ENCODE measurements around the gene HELZ. TPM values are rescaled to one million over a fixed set of nuclear protein-coding genes. Genes with fewer than 3 reads are reported as not detected.

HELZ gene
- total RNA-seq, 8 experiments from 2014 or later: 22.0 to 106 (median 27.4) TPM

DNA sequence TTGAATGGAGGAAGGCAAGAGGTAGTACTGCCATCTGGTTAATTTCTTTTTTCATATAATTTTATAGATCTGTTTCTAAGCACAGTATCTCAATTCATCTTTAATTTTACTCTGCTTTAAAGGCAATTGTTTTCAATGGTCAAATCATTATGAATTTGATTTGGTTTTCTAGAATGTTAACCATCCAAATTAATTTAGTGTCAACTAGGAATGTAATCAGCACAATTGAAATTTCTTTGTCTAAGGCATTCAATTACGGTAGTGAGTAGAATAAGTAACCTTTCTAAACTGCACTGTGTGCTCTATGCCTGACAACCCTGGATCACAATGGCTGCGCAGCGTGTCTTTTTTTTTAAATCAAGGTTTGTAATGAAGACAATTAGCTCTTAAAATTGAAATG, 156.4 kb downstream of the HELZ start:
- 93 to 100% (median 98%) methylated on average over 1 to 3 of the region's 3 CpGs; no CpG with 5 or more reads in 1 of the 10 experiments for WGBS, 10 experiments
- H3K4me3 ChIP-seq: no peak overlapping the region
- no peaks in the 10 kb centered on the region for H3K4me1 ChIP-seq (replicated peaks in 1 of 2)
- no peak for ATAC-seq (replicated peaks in 6 of 8)
- no peak overlapping the region for H3K27ac ChIP-seq
- in situ Hi-C loops (cut with MboI; ENCODE audit: low pct_unique_long_range_greater_than_20kb in 2 of 9, low sequenced_read_pairs in 9 of 9, unreplicated experiment in 9 of 9): no loop called here

DNA sequence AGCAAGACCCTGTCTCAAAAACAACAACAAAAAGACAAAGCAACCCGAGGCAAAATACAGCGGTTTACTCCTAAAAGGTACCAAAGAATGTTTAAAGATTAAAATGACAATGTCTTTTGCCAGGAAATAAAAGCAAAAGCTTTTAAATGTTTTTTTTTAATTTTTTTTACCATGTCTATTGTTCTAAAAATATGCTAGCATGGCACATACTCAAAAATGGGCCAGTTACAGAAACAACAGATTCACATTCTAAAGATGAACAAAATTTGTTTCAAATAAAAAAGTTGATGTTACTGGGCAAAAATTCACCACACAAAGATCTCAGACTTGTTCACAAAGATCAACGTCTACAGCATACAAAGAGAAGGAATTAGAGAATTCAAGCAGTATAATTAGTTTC, 159.6 kb downstream of the HELZ start:
- WGBS, 10 experiments: 70 to 93% (median 83%) methylated on average over 1 to 3 of the region's 3 CpGs; no CpG with 5 or more reads in 1 of the 10 experiments
- no peak overlapping the region for H3K4me3 ChIP-seq
- H3K27ac ChIP-seq: no peak overlapping the region
- in situ Hi-C loops (cut with MboI; ENCODE audit: low pct_unique_long_range_greater_than_20kb in 2 of 9, low sequenced_read_pairs in 9 of 9, unreplicated experiment in 9 of 9): no loop called here
- no peak for ATAC-seq (replicated peaks in 6 of 8)
- H3K4me1 ChIP-seq (replicated peaks in 1 of 2): no peaks in the 10 kb centered on the region

DNA sequence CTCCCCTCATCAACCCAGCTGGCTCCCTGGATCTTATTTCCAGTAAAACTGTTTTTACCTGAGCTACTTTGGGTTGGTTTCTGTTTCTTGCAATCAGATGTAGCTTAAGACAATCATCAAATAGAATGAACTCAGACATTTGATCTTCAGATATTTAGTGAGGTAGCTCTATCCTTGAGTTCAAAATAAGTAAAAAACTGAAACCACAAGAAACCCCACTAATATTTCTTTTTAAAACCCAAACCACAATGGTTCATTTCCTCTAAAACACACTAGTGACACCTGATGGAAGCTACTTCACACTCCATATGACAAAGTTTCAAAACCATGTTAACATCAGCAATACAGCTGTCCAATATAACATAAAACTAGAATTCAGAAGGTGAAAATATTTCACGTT, 162.9 kb downstream of the HELZ start:
- 6 to 100% (median 80%) methylated on average over 1 of the region's 1 CpG; no CpG with 5 or more reads in 1 of the 10 experiments for WGBS, 10 experiments
- no peak overlapping the region for H3K4me3 ChIP-seq

DNA sequence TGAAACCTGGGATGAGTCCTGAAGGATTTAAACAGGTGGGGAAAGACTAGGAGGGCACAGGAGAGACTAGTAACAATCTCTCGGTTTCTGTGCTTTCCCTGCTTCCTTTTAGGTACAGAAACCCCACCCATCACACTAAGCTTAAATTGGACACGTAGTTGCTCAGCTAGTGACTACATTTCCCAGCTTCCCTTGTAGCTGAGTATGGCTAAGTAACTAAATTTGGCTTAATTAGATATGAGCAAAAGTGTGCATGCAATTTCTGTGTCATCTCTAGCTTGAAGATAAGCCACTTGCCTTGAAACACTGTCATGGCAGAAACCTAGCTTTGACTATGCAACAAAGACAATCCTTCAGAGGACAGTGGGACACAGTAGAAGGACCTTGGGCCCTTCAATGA, 164.2 kb downstream of the HELZ start:
- in situ Hi-C loops (cut with MboI; ENCODE audit: low pct_unique_long_range_greater_than_20kb in 2 of 9, low sequenced_read_pairs in 9 of 9, unreplicated experiment in 9 of 9): no loop called here
- H3K4me3 ChIP-seq: no peak overlapping the region
- peaks cover 0 to 4% of the 10 kb centered on the region in 2 donors for H3K4me1 ChIP-seq (replicated peaks in 1 of 2)
- 84 to 100% (median 100%) methylated on average over 1 to 2 of the region's 2 CpGs; no CpG with 5 or more reads in 4 of the 10 experiments for WGBS, 10 experiments
- no peak overlapping the region for H3K27ac ChIP-seq
- no peak for ATAC-seq (replicated peaks in 6 of 8)

More for the DNA sequence above, 162.9 kb downstream of the HELZ start:
- Histone ChIP-seq H3K27ac (no peak overlapping the region), H3K4me1 (replicated peaks in 1 of 2) (no peaks in the 10 kb centered on the region)
- in situ Hi-C loops (cut with MboI; ENCODE audit: low pct_unique_long_range_greater_than_20kb in 2 of 9, low sequenced_read_pairs in 9 of 9, unreplicated experiment in 9 of 9): no loop called here
- ATAC-seq (replicated peaks in 6 of 8): no peak

DNA sequence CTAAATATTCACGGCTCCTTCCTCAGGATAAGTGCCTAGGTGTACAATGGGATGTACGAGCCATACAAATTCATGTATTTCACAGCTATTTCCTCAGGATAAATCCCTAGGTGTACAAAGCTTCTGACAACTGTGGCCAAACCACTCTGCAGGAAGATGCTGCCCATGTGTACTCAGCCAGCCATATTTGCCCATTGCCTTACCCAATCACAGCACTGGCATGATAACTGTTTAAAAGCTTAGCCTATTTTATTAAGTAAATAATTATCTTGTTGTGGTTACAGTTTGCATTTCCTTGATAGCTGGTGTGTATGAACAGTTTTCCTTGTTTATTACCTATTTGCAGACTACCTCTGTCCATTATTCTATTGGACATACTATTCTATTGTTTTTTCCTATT, 165.5 kb downstream of the HELZ start:
- 79 to 100% (median 100%) methylated on average over 1 to 2 of the region's 2 CpGs; no CpG with 5 or more reads in 3 of the 10 experiments for WGBS, 10 experiments
- in situ Hi-C loops (cut with MboI; ENCODE audit: low pct_unique_long_range_greater_than_20kb in 2 of 9, low sequenced_read_pairs in 9 of 9, unreplicated experiment in 9 of 9): no loop called here
- H3K4me1 ChIP-seq (replicated peaks in 1 of 2): peaks cover 0 to 4% of the 10 kb centered on the region in 2 donors

DNA sequence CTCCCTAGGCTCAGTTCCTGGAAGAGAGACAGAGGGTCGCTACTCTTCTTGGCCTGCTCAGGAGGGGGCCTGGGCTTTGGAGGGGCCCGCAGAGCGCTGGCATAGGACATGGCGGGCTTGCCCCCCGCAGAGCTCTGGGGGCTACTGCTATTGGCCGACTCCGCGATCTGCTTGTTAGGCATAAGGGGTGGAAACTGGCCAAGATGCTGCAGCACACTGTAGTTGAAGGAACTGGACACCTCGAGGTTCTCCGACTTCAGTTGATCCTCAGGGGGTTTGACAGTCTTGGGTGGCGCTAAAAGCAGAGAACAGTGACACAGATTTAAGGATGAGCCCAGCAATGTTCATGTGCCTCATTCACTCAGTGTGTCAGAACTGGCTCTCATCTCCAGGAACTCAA, 166.7 kb downstream of the HELZ start:
- H3K27ac ChIP-seq: no peak overlapping the region
- ATAC-seq (replicated peaks in 6 of 8): no peak
- in situ Hi-C loops (cut with MboI; ENCODE audit: low pct_unique_long_range_greater_than_20kb in 2 of 9, low sequenced_read_pairs in 9 of 9, unreplicated experiment in 9 of 9): no loop called here
- peaks cover 0 to 4% of the 10 kb centered on the region in 2 donors for H3K4me1 ChIP-seq (replicated peaks in 1 of 2)
- WGBS, 10 experiments: 80 to 100% (median 95%) methylated on average over 2 to 8 of the region's 11 CpGs; no CpG with 5 or more reads in 1 of the 10 experiments
- H3K4me3 ChIP-seq: no peak overlapping the region

More for the DNA sequence above, 165.5 kb downstream of the HELZ start:
- no peak overlapping the region for H3K4me3 ChIP-seq
- no peak for ATAC-seq (replicated peaks in 6 of 8)
- no peak overlapping the region for H3K27ac ChIP-seq

DNA sequence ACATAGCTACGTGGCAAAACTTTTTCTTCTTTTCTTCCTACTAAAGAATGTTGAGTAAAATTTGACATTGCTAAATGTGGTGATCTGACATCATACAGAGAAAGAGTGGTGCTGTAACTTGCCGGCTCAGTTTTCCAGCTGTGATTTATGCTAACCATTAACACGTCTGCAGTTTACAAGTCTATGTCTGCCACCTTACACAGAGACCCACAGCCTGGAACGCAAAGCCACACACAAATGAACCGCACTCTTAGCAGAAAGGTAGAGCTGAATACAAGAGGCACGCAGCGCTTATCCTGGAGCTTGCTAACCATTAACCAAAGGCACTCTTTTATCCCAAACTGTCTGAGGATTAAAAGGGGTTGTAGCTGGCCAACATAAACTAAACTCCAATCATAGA, 168.7 kb downstream of the HELZ start:
- Histone ChIP-seq H3K4me1 (replicated peaks in 1 of 2) (peaks cover 0 to 4% of the 10 kb centered on the region in 2 donors), H3K4me3 (no peak overlapping the region), H3K27ac (no peak overlapping the region)
- WGBS, 10 experiments: 9 to 61% (median 31%) methylated on average over 1 to 6 of the region's 7 CpGs; no CpG with 5 or more reads in 2 of the 10 experiments
- ATAC-seq (replicated peaks in 6 of 8): peak in 5 of 8 experiments; percentile 33 to 70 (median 60)
- in situ Hi-C loops (cut with MboI; ENCODE audit: low pct_unique_long_range_greater_than_20kb in 2 of 9, low sequenced_read_pairs in 9 of 9, unreplicated experiment in 9 of 9): no loop called here

DNA sequence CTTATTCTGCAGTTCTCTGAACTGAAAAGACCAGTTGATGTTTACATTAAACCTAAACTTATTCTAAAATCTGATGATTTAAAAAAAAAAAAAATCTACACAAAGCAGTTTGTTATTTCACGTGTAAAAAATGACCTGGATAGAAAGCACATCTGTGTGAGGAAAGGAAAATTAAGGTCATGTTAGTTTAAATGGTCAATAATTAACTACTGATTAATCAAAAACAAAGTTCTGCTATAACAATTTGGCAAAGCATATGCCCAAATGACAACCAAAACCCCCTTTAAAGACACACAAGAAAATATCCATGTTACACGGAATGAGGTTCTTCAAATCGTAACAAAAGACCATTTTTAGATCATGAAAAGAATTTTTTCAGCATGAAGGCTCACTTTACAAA, 170.2 kb downstream of the HELZ start:
- ATAC-seq (replicated peaks in 6 of 8): no peak
- Histone ChIP-seq H3K4me1 (replicated peaks in 1 of 2) (peaks cover 0 to 4% of the 10 kb centered on the region in 2 donors), H3K4me3 (no peak overlapping the region), H3K27ac (no peak overlapping the region)
- 0 to 100% (median 76%) methylated on average over 1 to 3 of the region's 3 CpGs for WGBS, 10 experiments
- in situ Hi-C loops (cut with MboI; ENCODE audit: low pct_unique_long_range_greater_than_20kb in 2 of 9, low sequenced_read_pairs in 9 of 9, unreplicated experiment in 9 of 9): no loop called here

DNA sequence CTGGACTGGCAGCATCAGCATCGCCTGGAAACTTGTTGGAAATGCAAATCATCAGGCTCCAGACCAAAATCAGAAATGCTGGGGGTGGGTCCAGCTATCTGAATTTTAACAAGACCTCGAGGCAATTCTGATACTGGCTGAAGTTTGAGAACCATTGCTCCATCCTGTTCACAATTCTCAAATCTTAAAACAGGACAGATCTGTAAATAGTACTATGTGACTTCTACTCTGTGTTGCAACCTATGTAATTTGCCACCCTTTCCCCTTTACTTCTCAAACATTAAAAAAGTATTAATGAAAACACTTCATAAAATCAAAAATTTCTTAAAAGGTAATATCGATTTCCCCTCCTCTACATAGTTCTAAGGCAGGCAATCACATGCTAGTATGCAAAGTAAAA, 172.1 kb downstream of the HELZ start:
- 67 to 100% (median 90%) methylated on average over 1 to 3 of the region's 3 CpGs; no CpG with 5 or more reads in 1 of the 10 experiments for WGBS, 10 experiments
- ATAC-seq (replicated peaks in 6 of 8): no peak
- Histone ChIP-seq H3K4me3 (no peak overlapping the region), H3K4me1 (replicated peaks in 1 of 2) (peaks cover 17 to 19% of the 10 kb centered on the region in 2 donors), H3K27ac (no peak overlapping the region)
- in situ Hi-C loops (cut with MboI; ENCODE audit: low pct_unique_long_range_greater_than_20kb in 2 of 9, low sequenced_read_pairs in 9 of 9, unreplicated experiment in 9 of 9): no loop called here

DNA sequence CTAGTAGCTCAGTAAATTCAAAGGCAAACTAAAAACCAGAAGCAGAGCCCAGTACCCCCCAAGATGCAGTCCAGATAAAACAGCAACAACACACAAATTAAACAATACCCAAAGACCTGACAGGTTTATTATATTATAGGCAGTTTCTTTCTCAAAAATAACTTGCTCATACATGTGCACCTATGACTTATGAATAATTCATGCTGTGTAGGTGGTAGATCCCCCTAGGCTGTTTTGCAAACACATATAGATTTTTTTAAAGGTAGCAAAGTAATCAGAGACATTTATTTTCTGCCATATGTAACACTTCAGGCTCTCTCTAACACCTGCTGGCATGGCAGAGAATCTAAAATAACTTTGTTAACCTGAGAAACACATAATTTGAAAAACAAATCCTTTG, 173.4 kb downstream of the HELZ start:
- Histone ChIP-seq H3K4me1 (replicated peaks in 1 of 2) (peaks cover 21% of the 10 kb centered on the region in 2 donors), H3K27ac (no peak overlapping the region), H3K4me3 (no peak overlapping the region)
- in situ Hi-C loops (cut with MboI; ENCODE audit: low pct_unique_long_range_greater_than_20kb in 2 of 9, low sequenced_read_pairs in 9 of 9, unreplicated experiment in 9 of 9): no loop called here
- ATAC-seq (replicated peaks in 6 of 8): no peak

DNA sequence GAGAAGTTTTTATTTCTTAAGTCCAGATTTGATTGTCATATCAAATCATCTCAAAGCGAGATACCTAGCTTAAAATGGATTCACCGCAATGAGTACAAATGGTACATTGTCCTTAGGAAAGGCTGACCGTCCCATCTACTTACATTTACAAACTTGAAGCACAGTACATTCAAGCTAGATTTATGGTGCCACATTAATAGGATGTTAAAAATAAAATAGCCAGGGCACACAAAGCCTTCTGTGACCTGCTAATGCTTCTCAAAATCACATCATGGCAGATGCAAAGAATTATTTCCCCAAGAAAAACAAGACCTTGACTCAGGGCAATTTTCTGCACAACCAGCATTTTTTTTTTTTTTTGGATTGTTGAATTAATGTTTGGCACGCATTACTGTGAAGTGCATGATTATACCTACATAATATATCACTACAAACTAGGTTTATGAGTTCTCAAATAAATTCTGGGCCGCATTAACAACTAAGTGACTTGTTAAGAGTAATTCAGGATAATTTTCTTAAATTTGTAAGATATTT, 175.3 kb downstream of the HELZ start:
- peaks cover 18 to 21% of the 10 kb centered on the region in 2 donors for H3K4me1 ChIP-seq (replicated peaks in 1 of 2)
- WGBS, 10 experiments: 69 to 100% (median 87%) methylated on average over 1 to 5 of the region's 5 CpGs
- in situ Hi-C loops (cut with MboI; ENCODE audit: low pct_unique_long_range_greater_than_20kb in 2 of 9, low sequenced_read_pairs in 9 of 9, unreplicated experiment in 9 of 9): no loop called here
- ATAC-seq (replicated peaks in 6 of 8): peak in 4 of 8 experiments; percentile 27 to 67 (median 47)
- H3K4me3 ChIP-seq: no peak overlapping the region
- H3K27ac ChIP-seq: no peak overlapping the region

DNA sequence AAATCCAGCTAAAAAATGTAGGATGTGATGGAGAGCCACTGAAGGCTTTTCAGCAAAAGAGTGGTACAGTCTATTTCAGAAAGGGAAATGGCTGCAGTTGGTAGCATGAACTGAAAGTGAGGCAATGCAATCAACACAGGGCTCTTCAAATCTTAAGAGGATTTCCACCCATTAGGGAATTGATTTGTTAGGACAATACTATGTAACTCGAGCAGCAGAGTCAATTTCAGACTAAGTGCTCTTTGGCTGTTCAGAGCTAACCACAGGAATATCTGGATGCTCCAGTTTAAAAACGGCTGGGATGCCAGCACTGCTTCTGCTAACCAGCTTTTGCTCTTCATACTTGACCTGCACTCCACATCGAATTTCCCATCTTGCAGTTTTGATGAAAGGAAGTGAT, 176.0 kb downstream of the HELZ start:
- 50 to 100% (median 80%) methylated on average over 1 to 3 of the region's 3 CpGs; no CpG with 5 or more reads in 3 of the 10 experiments for WGBS, 10 experiments

DNA sequence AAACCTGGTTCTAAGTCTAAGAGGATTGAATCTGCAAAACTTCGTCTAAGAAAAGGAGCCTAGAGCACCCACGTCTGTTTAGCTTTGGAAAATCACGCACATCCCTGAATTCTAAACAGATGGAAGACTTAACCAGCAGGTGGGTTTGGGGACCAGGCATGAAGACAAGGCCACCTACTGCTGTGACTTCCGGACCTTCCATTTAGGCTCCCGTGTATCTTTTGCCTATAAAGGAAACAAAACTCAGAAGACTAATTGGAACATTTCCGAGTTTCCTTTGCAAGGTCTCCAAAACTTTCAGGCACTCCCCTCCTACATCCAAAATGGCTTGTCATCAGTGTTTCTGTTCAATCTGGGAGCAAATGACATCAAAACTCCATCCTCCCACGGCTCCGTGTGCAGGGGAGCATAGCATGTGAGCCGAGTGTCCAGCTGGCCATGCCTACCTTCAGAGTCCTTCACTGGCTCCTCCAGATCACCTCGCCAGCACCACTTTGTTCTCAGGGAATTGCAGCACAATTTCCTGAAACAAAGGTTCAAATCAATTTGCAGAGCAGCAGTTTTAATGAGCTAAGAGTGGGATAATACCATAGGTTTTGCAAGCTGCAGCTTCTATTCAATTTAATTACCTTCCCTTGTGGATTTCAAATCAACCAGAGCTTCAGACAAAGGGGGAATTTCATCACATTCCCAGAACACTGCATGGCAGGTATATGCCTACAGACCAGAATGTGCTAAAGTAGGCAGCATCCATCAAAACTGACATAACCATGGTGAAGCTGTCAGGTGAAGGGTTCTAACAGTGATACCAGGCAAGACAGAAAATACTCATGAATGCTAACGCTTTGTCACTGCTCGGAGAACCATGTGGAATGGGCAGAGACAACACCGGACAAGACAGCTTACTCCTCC, 177.2 kb downstream of the HELZ start:
- peaks cover 18 to 21% of the 10 kb centered on the region in 2 donors for H3K4me1 ChIP-seq (replicated peaks in 1 of 2)
- no peak overlapping the region for H3K4me3 ChIP-seq
- peak overlapping the region in 1 of 2 donors; percentile 44 for H3K27ac ChIP-seq
- in situ Hi-C loops (cut with MboI; ENCODE audit: low pct_unique_long_range_greater_than_20kb in 2 of 9, low sequenced_read_pairs in 9 of 9, unreplicated experiment in 9 of 9): no loop called here
- peak in 3 of 8 experiments; percentile 32 to 53 (median 33) for ATAC-seq (replicated peaks in 6 of 8)
- 49 to 100% (median 84%) methylated on average over 1 to 10 of the region's 13 CpGs for WGBS, 10 experiments

More for the DNA sequence above, 176.0 kb downstream of the HELZ start:
- in situ Hi-C loops (cut with MboI; ENCODE audit: low pct_unique_long_range_greater_than_20kb in 2 of 9, low sequenced_read_pairs in 9 of 9, unreplicated experiment in 9 of 9): no loop called here
- peak in 1 of 8 experiments; percentile 39 for ATAC-seq (replicated peaks in 6 of 8)
- H3K4me1 ChIP-seq (replicated peaks in 1 of 2): peaks cover 18 to 21% of the 10 kb centered on the region in 2 donors
- no peak overlapping the region for H3K27ac ChIP-seq
- H3K4me3 ChIP-seq: no peak overlapping the region

Data from motor neuron (in vitro differentiated cells).